Thyroid gland (tissue), 4 donors: ENCODE results near the gene CKLF.

Experiments used
- CTCF ChIP-seq, 6 experiments: fragments of 200-600 bp in 3 of 6; fragments of 450-650 bp in 3 of 6; sonication (generic) in 3 of 6; IDR thresholded peaks; one replicate each; pipeline ENCODE4 v1.5.1; 2016 to 2019; ENCODE audit warnings: antibody characterized with exemption in 6 of 6, mild to moderate bottlenecking in 2 of 6, inconsistent platforms in 1 of 6, moderate library complexity in 1 of 6
- POLR2A ChIP-seq, 2 donors: fragments of 450-650 bp; IDR thresholded peaks; one replicate each; pipeline ENCODE4 v1.6.1; 2017; ENCODE audit warnings: antibody characterized with exemption in 2 of 2, mild to moderate bottlenecking in 2 of 2, moderate library complexity in 1 of 2

- no peak for TF ChIP-seq CTCF (IDR thresholded peaks at IDR 0.05)
- TF ChIP-seq POLR2A (IDR thresholded peaks at IDR 0.05) = no peak
These were observed 15.1 kb upstream of the CKLF start for GRCh38 chr16:66537236-66537635.
